ENCODE data around the gene GNAI1. TPM values are rescaled to one million over a fixed set of nuclear protein-coding genes. Genes with fewer than 3 reads are reported as not detected.

Gene GNAI1
- total RNA-seq, 1 donor = 0.73 TPM

DNA sequence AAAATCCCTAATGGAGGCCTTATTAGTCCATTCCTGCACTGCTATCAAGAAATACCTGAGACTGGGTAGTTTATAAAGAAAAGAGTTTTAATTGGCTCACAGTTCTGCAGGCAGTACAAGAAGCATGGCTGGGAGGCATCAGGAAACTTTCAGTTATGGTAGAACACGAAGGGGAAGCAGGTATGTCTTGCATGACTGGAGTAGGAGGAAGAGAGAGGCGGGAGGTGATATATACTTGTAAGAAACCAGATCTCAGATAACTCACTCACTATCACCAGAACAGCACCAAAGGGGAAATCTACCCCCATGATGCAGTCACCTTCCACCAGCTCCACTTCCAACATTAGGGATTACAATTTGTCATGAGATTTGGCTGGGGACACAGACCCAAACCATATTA, 35.8 kb downstream of the GNAI1 start:
- H3K27me3 ChIP-seq (ENCODE audit: insufficient read depth, low read length) = no peaks in the 10 kb centered on the region
- no peaks in the 10 kb centered on the region for H3K4me1 ChIP-seq (ENCODE audit: insufficient read depth, low read length)
- H3K9me3 ChIP-seq (ENCODE audit: low read depth, low read length) = peaks cover 9% of the 10 kb centered on the region
- H3K4me3 ChIP-seq (ENCODE audit: low read length) = no peak overlapping the region

DNA sequence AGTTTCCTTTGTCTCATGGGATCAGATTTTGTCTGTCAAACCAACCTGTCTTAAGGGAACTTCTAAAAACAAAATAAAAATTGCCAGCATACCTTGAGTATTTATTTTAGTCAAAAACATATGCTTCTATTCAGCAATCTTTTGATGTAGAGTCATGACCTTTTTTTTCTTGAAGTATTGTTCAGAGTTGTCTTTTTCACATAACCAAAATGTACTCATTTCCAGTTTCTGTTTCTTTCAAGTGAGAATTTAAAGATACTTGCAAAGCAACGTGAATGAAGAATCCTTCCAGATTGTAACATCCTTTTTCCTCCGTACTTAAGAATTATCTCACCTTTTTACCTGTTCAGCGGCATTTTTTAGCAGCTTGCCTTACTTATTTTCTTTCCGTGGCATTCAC, 37.8 kb downstream of the GNAI1 start:
- Histone ChIP-seq H3K9me3 (ENCODE audit: low read depth, low read length) (peaks cover 9% of the 10 kb centered on the region), H3K4me3 (ENCODE audit: low read length) (no peak overlapping the region), H3K27me3 (ENCODE audit: insufficient read depth, low read length) (no peaks in the 10 kb centered on the region), H3K4me1 (ENCODE audit: insufficient read depth, low read length) (no peaks in the 10 kb centered on the region)

DNA sequence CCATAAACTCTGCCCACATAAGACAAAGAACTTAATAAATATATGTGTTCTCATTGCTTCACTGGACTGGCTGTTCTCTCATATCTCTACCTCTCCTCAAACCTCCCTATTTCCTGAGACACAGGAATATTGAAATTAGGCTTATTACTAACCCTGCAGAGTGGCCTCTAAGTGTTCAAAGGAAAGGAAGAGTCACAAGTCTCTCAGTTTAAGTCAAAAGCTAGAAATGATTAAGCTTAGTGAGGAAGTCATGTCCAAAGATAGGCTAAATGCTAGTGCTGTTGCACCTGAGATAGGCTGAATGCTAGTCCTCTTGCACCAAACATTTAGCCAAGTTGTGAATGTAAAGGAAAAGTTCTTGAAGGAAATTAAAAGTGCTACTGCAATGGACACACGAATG, 41.1 kb downstream of the GNAI1 start:
- Histone ChIP-seq H3K9me3 (ENCODE audit: low read depth, low read length) (peaks cover 8% of the 10 kb centered on the region), H3K27me3 (ENCODE audit: insufficient read depth, low read length) (no peaks in the 10 kb centered on the region), H3K4me3 (ENCODE audit: low read length) (no peak overlapping the region), H3K4me1 (ENCODE audit: insufficient read depth, low read length) (no peaks in the 10 kb centered on the region)

DNA sequence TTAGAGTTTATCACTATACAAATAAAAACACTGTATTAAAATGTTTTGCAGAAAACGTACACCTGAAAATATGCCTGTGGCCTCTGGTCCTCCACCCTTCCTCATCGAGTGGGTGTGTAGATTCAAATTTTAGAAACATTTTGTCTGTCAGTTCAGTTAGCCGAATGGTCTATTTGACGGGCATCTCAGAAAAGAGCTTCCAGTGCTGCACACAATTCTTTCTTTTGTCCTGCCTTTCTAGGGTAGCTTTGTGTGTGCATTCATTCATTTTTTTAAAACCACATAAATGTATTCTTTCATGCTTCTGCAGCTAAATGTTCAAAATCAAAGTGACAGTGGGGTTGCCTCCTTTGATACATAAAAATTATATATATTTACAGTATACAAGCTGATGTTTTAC, 46.8 kb downstream of the GNAI1 start:
- Histone ChIP-seq H3K4me3 (ENCODE audit: low read length) (no peak overlapping the region), H3K27me3 (ENCODE audit: insufficient read depth, low read length) (no peaks in the 10 kb centered on the region), H3K9me3 (ENCODE audit: low read depth, low read length) (no peaks in the 10 kb centered on the region), H3K4me1 (ENCODE audit: insufficient read depth, low read length) (no peaks in the 10 kb centered on the region)

DNA sequence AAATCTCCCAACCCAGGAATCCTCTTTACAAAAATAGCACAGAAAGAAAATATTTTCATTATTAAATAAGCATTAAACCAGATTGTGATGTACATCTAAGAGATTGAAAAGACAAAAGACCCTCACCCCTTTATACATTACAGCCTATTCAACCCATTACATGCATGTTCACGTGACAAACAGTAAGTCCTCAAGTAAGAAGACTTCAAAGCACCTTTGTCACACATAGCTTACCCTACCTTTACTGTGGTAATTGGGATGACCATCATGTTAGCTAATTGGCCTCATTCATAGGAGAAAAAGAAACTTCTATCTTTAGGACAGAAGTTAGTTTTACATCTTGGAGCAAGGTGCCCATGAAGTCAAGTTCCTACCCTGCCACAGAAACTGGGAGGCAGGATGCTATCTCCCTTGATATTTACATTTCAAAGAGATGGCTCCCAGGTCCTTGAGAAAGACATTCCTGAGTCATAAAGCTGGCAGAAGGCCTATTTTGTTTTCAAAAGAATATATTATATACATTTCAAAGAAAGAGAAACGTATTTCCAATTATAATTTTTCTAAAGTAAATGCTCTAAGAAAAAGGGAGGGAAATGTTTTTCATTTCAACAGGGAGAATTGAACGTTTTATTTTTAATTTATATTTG, 48.1 kb downstream of the GNAI1 start:
- no peak overlapping the region for H3K4me3 ChIP-seq (ENCODE audit: low read length)
- no peaks in the 10 kb centered on the region for H3K27me3 ChIP-seq (ENCODE audit: insufficient read depth, low read length)
- H3K4me1 ChIP-seq (ENCODE audit: insufficient read depth, low read length) = no peaks in the 10 kb centered on the region
- H3K9me3 ChIP-seq (ENCODE audit: low read depth, low read length) = no peaks in the 10 kb centered on the region

DNA sequence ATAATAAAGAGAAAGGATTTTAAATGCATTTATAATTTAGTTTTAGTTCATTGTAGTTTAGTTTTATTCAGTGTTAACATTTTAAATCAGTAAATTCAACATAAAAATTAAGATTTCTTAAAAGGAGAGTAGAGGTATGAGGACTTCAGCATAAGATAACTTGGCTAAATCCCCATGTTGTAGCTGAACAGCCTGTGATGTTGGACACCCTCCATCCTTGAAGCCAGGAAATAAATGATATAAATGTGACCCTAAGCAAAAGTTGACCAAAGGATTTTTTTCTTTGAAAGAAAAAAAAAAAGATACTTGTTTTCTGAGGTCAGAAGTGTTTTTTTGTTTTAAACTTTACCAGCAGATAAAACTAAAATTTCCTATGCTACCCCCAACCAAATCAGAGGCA, 48.7 kb downstream of the GNAI1 start:
- Histone ChIP-seq H3K27me3 (ENCODE audit: insufficient read depth, low read length) (no peaks in the 10 kb centered on the region), H3K4me1 (ENCODE audit: insufficient read depth, low read length) (no peaks in the 10 kb centered on the region), H3K9me3 (ENCODE audit: low read depth, low read length) (no peaks in the 10 kb centered on the region), H3K4me3 (ENCODE audit: low read length) (no peak overlapping the region)

DNA sequence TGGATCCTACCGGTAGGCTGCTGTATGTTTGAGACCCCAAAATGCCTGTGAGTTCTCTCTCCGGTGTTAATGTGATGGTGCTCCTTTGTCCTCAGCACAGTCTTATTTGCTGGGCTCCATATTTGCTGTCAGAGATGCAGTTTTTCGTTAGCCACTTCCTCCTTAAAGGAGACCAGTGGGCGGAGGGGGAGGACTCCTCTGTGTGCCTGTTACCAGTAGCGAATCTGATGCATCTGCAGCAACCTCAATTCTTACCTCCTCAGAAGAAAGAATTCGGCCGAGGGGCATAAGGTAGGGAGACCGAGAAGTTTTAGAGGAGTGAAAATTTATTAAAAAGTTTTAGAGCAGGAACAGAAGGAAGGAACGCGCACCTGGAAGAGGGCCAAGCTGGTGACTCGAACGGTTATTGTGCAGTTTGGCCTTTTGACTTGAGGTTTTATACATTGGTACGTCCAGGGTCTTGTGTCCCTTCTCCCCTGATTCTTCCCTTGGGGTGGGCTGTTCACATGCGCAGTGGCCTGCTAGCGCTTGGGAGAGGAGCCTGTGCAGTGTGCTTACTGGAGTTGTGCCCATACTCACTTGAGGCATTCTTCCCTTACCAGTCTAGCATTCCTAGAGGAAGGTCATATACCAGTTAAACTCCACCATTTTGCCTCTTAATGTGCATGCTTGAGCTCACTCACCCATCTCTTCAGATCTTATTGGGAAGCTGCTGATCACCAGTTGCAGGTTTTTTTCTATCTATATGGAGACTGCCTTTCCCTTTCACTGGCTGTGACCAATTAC, 49.5 kb downstream of the GNAI1 start:
- Histone ChIP-seq H3K27me3 (ENCODE audit: insufficient read depth, low read length) (no peaks in the 10 kb centered on the region), H3K4me1 (ENCODE audit: insufficient read depth, low read length) (no peaks in the 10 kb centered on the region), H3K9me3 (ENCODE audit: low read depth, low read length) (no peaks in the 10 kb centered on the region), H3K4me3 (ENCODE audit: low read length) (no peak overlapping the region)

DNA sequence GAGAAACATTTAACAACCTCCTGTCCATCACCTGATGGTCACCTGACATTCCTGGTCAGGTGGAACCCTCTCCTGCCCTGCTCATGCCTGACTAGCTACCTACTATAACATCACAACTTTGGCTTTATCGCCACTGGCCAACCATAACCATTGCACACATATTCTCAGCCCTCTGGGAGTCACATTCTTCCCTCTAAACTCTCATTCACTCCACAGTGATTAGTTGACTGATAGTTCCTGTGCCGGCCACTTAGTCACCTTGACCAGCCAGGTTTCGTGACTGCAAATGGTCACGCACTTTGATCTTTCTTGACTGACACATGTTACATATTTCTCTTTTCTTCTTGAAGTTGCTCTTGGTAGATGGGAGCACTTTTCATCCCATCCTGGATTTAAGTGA, 50.1 kb downstream of the GNAI1 start:
- Histone ChIP-seq H3K4me3 (ENCODE audit: low read length) (no peak overlapping the region), H3K27me3 (ENCODE audit: insufficient read depth, low read length) (no peaks in the 10 kb centered on the region), H3K4me1 (ENCODE audit: insufficient read depth, low read length) (no peaks in the 10 kb centered on the region), H3K9me3 (ENCODE audit: low read depth, low read length) (no peaks in the 10 kb centered on the region)

DNA sequence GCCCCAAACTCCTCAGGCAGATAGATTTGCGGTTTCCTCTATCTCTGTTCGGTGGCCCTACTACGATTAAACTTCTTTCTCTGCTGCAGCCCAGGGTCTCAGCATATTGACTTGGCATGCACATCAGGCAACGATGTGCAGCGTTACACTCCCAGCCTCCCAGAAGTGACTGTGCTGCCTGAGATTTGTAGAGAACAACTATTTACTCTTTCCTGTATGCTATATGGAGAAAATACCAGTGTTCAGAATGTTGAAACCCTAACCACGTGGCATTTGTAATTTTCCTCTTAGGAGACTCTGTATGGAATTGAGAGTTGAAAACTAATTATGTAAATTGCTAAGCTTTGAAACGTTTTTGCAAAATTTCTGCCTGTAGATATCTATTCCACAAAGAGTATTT, 50.9 kb downstream of the GNAI1 start:
- no peaks in the 10 kb centered on the region for H3K9me3 ChIP-seq (ENCODE audit: low read depth, low read length)
- no peaks in the 10 kb centered on the region for H3K4me1 ChIP-seq (ENCODE audit: insufficient read depth, low read length)
- no peaks in the 10 kb centered on the region for H3K27me3 ChIP-seq (ENCODE audit: insufficient read depth, low read length)
- no peak overlapping the region for H3K4me3 ChIP-seq (ENCODE audit: low read length)

DNA sequence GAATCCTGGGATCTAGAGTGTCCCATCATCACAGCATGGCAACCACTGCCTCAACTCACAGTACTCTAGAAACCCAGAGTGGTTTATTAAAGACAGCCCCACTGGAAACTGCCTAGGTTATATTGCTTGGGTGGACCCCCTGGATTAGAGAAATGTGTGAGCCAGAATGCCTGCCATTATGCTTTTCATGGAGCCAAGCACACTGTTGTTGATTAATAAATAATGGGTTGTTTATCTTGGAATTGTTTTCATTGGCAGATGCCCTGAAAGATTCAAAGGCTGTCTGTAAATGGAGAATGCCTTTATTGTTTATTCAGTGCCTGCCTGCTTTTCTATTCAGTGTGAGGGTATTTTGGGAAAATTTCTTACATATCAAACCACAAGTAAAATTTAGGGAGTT, 52.1 kb downstream of the GNAI1 start:
- Histone ChIP-seq H3K27me3 (ENCODE audit: insufficient read depth, low read length) (no peaks in the 10 kb centered on the region), H3K4me3 (ENCODE audit: low read length) (no peak overlapping the region), H3K9me3 (ENCODE audit: low read depth, low read length) (no peaks in the 10 kb centered on the region), H3K4me1 (ENCODE audit: insufficient read depth, low read length) (no peaks in the 10 kb centered on the region)

DNA sequence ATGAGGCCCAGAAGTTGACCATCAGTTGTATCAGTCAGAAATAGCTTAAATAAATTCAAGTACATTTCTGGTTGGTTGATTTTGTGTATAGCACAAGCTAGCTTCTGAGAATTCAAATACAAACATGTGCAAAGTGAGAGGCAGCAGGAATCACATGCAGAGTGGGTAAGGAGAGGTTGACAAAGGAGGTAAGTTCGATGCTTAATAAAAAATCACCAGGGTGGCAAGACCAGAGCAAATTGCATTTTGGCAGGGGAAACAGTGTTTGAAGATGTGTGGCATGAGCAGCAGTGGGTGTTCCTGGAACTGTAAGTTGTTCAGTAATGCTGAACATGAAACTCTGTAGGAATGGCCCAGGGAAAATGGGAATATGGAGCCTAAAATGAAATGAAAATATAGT, 52.6 kb downstream of the GNAI1 start:
- no peaks in the 10 kb centered on the region for H3K27me3 ChIP-seq (ENCODE audit: insufficient read depth, low read length)
- H3K4me3 ChIP-seq (ENCODE audit: low read length) = no peak overlapping the region
- H3K4me1 ChIP-seq (ENCODE audit: insufficient read depth, low read length) = no peaks in the 10 kb centered on the region
- H3K9me3 ChIP-seq (ENCODE audit: low read depth, low read length) = no peaks in the 10 kb centered on the region

DNA sequence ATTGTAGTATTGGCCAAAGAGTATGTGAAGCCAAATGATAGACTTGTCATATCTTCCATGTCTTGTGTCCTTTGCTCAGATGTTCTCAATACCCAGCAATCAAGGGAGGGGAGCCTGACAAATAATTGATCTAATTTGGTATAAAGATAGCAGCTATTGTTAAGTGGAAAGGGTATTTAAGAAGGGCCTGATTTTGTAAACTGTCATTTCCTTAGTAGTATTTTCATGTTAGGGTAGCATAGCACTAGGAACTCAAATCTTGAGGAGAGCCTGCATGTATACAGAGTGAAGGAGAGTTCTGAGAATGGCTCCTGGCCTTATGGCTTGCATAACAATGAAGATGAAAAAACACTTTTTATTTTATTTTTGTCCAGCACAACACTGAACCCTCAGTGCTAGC, 53.1 kb downstream of the GNAI1 start:
- Histone ChIP-seq H3K4me1 (ENCODE audit: insufficient read depth, low read length) (no peaks in the 10 kb centered on the region), H3K9me3 (ENCODE audit: low read depth, low read length) (no peaks in the 10 kb centered on the region), H3K27me3 (ENCODE audit: insufficient read depth, low read length) (no peaks in the 10 kb centered on the region), H3K4me3 (ENCODE audit: low read length) (no peak overlapping the region)

DNA sequence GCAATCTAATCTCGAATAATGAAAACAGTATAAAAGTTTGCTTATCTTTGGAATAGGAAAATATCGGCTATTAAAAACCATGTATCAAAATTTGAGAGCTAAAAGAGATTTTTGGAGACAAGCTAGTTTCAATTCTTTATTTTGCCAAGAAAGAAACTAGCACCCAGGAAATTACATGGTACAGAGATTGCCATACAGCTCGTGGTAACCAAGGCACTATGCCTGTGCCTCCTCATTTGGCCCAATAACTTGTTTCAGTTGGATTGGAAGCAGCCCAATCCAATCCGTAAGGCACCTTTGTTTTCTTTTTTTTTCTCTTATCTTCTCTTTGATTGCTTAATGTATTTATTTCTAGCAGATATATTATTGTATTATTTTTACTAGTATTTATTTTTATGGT, 55.0 kb downstream of the GNAI1 start:
- Histone ChIP-seq H3K4me3 (ENCODE audit: low read length) (no peak overlapping the region), H3K4me1 (ENCODE audit: insufficient read depth, low read length) (no peaks in the 10 kb centered on the region), H3K27me3 (ENCODE audit: insufficient read depth, low read length) (no peaks in the 10 kb centered on the region), H3K9me3 (ENCODE audit: low read depth, low read length) (no peaks in the 10 kb centered on the region)

DNA sequence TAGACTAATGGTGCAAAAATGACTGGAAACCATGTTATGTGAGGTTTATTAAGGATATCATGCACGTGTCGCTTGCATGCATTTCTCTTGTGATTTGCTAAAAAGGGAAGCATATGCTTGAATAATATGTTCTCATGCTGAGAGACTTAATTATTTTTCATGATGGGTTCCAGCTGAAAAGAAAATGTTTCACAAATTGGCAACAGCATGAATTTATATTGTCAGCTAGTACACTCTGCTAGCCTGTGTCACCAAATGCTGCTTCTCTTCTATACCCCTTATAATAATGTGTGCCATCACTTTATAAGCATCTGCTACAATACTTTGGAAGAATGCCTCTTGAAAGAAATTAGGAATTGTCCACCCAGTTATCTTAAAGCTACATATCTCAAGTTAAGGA, 63.0 kb downstream of the GNAI1 start:
- Histone ChIP-seq H3K4me1 (ENCODE audit: insufficient read depth, low read length) (no peaks in the 10 kb centered on the region), H3K27me3 (ENCODE audit: insufficient read depth, low read length) (no peaks in the 10 kb centered on the region), H3K9me3 (ENCODE audit: low read depth, low read length) (no peaks in the 10 kb centered on the region), H3K4me3 (ENCODE audit: low read length) (no peak overlapping the region)

DNA sequence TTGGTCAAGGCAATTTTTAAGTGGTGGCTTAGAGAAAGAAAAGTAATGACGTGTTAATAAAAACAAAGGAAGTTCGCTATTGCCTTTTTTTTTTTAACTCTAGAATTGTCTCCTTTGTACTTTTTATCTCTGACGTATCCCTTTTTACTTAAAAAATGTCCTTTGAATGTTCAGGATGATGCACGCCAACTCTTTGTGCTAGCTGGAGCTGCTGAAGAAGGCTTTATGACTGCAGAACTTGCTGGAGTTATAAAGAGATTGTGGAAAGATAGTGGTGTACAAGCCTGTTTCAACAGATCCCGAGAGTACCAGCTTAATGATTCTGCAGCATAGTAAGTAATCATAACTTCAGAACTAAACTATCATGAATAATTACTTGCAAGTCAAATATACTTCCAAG, 64.4 kb downstream of the GNAI1 start:
- Histone ChIP-seq H3K9me3 (ENCODE audit: low read depth, low read length) (no peaks in the 10 kb centered on the region), H3K4me3 (ENCODE audit: low read length) (no peak overlapping the region), H3K4me1 (ENCODE audit: insufficient read depth, low read length) (no peaks in the 10 kb centered on the region), H3K27me3 (ENCODE audit: insufficient read depth, low read length) (no peaks in the 10 kb centered on the region)

DNA sequence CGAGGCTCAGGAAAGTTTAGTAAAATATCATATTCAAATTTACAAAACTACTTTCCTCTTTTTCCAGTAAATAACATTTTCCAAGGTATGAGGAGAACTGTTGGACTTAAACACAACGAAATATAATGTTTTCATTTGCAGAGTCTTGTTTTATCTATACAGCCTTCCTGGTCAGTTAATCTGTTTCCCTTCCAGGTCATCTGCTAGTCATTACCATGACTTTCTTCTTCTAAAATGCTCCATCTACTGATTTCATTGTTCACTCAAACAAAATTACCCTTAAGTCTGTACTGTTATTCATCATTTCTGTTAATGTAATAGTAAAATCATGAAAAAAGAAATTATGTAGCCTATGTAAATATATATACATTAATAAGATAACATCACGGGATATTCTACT, 69.8 kb downstream of the GNAI1 start:
- no peak overlapping the region for H3K4me3 ChIP-seq (ENCODE audit: low read length)
- H3K4me1 ChIP-seq (ENCODE audit: insufficient read depth, low read length) = no peaks in the 10 kb centered on the region
- H3K9me3 ChIP-seq (ENCODE audit: low read depth, low read length) = no peaks in the 10 kb centered on the region
- H3K27me3 ChIP-seq (ENCODE audit: insufficient read depth, low read length) = no peaks in the 10 kb centered on the region

All from mononuclear cell (primary cell).